Gastroesophageal sphincter (tissue), 3 donors: ENCODE results near the gene OGA.

ENCODE experiments used
- CTCF ChIP-seq, 4 experiments: fragments of 200-600 bp in 2 of 4; fragments of 450-650 bp in 2 of 4; sonication (generic) in 1 of 4; IDR thresholded peaks; one replicate each; pipeline ENCODE4 v1.5.1; 2017 to 2019; ENCODE audit warnings: antibody characterized with exemption in 4 of 4, mild to moderate bottlenecking in 2 of 4, moderate library complexity in 2 of 4
- EP300 ChIP-seq: sonication (generic); formaldehyde crosslinking; IDR thresholded peaks from one replicate; pipeline ENCODE4 v1.6.1; 2017; ENCODE audit warnings: antibody characterized with exemption, mild to moderate bottlenecking
- POLR2A ChIP-seq, 2 donors: fragments of 450-650 bp; IDR thresholded peaks; one replicate each; pipeline ENCODE4 v1.6.1; 2017; ENCODE audit warnings: antibody characterized with exemption in 2 of 2, mild to moderate bottlenecking in 2 of 2, moderate library complexity in 1 of 2
- POLR2AphosphoS5 ChIP-seq: sonication (generic); formaldehyde crosslinking; IDR thresholded peaks from one replicate; pipeline ENCODE4 v1.6.1; 2017; ENCODE audit warnings: antibody characterized with exemption

- no peak for TF ChIP-seq CTCF (IDR thresholded peaks at IDR 0.05)
- no peak for TF ChIP-seq POLR2A (IDR thresholded peaks at IDR 0.05)
- TF ChIP-seq POLR2AphosphoS5: no peak
- TF ChIP-seq EP300: no peak
Measured at GRCh38 chr10:101769541-101770180, 48.6 kb downstream of the OGA start.
